ENCODE results near the gene PCBP3.
"Not testable (repeated sequence)": the region's sequence is repeated elsewhere in the genome, so short reads cannot be mapped to it uniquely, and the experiment has no call there.

Gene PCBP3

DNA sequence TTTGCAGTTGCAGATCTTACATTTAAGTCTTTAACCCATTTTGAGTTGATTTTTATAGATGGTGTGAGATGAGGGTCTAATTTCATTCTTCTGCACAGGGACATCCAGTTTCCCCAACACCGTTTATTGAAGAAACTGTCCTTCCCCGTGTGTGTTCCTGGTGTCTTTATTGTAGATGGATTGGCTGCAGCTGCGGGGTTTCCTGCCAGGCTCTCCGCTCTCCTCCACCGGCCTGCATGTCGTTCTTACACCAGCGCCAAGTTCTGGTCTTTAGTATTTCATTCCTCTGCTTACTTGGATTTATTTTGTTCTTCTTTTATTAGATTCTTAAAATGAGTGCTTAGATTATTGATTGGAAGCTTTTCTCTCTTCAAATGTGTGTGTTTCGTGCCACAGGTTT is 239.1 kb downstream of the PCBP3 start:
- no peak for DNase-seq

DNA sequence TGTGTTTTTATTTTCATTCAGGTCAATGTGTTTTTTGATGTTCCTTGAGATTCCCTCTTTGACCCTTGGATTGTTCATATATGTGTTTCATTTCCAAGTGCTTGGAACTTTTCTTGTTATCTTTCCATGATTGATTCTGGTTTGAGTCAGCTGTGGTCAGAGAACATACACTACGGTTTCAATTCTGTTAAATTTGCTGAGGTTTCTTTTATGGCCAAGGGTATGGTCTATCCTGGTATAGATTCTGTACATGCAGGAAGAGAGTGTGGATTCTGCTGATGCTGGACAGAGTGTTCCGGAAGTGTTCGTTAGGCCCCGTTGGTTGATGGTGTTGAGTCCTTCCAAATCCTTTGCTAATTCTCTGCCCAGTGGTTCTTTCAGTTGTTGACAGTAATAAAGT is 239.6 kb downstream of the PCBP3 start:
- no peak for DNase-seq

DNA sequence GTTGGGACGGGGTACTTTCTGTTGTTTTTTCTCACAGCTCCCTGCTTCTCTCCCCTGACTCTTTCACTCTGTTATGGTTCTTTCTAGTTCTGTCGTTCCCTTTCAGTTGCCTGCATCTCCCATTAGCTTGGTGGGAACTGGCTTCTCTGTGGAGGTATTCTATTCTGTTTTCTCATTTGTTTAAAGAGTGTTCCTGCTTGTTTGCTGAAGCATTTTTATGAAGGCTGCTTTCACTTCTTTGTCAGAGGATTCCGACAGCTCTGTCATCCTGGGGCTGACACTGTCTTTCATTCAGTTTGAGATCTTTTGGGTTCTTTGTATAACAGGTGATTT is 242.0 kb downstream of the PCBP3 start:
- no peak for DNase-seq

DNA sequence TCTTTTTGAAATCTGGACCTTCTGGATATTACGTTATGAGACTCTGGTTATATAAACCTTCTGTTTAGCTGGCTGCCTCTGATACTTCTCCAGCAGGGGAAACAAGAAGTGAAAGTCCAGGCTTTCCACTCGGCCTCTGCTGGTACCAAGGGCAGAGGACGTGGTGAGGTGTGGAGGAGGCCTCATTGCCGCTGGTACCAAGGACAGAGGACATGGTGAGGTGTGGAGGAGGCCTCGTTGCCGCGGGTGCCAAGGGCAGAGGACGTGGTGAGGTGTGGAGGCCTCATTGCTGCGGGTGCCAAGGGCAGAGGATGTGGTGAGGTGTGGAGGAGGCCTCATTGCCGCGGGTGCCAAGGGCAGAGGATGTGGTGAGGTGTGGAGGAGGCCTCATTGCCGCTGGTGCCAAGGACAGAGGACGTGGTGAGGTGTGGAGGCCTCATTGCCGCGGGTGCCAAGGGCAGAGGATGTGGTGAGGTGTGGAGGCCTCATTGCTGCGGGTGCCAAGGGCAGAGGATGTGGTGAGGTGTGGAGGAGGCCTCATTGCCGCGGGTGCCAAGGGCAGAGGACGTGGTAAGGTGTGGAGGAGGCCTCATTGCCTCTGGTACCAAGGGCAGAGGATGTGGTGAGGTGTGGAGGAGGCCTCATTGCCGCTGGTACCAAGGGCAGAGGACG is 242.5 kb downstream of the PCBP3 start:
- peak in 2 of 5 donors; percentile 15 to 93 for DNase-seq

DNA sequence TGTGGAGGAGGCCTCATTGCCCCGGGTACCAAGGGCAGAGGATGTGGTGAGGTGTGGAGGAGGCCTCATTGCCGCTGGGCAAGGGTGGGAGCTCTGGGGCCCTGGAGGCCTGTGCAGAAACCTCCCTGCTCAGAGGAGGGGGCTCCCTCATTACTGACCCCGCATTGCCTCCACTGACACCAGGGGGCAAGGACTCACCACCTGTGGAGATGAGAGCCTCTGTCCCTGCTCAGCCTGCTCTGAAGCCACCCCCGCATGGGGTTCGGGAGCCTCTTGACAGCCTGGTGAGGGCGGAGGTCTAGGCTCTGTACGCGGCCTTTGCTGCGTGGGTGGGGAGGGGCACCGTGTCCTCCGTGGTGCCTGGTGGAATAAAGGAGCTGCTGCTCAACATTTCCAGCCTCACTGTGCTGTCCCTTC is 243.1 kb downstream of the PCBP3 start:
- peak in 1 of 5 donors; percentile 10 for DNase-seq

DNA sequence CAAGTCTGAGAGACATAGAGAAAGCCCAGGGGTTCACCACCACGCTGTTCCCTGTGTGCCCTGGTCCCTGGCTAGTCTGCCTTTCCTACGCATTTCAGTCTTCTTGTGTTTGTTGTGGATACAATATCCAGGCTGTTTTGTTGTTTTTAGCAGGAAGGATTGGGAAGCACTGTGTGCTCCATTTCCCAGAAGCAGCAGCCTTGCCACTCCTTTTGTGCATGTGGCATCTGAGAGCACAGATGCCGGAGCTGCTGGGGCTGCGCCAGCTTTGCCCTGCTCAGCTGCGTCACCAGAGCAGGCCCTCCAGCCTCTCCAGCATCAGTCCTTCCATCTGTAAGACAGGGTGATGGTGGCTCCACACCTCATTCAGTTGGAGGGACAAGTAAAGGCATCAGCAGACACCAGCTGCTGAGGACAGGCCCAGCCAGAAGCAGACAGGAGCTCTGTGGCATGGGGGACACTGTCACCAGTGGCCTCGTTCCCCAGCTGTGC is 243.6 kb downstream of the PCBP3 start:
- DNase-seq, result peak in 1 of 5 donors; percentile 9

DNA sequence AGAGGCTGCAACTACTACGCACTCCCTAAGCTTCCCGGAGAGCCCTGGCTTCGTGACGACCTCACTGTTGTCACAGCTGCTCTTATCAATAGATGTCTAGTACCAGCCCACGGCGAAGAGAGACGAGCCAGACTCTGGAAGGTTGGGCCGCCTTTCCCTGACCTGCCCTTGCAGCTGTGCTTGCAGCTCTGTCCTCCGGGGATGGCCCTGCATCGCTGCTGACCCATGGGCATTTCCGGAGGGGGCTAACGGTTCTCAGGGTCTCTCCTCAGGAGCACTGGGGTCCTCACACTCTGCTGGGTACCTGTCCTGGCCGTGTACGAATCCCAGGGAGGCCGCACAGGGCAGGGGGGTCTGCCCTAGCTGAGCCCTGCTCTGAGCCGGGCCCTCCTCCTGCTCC is 244.3 kb downstream of the PCBP3 start:
- no peak for DNase-seq

DNA sequence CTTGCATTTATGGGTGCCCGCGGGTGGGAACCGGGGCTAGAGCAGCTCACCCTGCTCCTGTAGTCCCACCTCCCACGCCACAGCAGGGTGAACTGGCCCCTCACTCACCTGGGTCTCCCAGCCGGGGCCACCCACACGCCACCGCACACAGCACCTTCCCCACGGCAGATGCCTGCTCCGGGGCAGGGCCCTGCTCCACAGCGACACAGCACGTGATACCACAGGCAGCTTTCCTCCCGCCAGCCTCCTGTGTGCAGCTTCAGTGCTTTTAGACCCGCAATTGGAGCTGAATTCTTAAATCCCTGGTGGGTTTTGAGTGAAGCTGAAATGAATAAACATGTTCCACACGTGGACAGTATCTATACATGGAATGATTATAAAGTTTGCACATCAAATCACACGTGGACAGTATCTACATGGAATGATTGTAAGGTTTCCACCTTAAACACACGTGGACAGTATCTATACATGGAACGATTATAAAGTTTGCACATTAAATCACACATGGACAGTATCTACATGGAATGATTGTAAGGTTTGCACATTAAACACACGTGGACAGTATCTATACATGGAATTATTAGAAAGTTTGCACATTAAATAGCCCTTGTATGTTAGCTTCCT is 245.0 kb downstream of the PCBP3 start:
- DNase-seq, result no peak

DNA sequence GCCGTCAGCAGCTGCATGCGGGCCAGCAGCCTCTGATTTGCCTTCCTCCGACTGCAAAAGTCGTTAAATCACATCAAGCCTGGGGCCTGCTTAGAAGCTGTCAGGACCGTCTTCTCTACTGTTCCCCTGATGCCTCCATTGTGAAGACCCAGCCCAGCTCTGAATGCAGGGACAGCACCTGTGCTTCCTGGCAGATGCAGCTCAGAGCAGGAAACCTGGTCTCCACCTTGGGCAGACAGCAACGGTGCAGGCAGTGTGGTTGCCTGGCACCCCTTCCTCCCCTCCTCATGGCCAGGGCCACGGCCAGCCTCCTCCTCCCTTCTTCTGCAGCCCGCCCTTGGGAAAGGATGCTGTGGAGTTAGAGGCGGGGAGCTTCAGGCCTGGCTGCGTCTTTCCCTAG is 245.7 kb downstream of the PCBP3 start:
- no peak for DNase-seq

DNA sequence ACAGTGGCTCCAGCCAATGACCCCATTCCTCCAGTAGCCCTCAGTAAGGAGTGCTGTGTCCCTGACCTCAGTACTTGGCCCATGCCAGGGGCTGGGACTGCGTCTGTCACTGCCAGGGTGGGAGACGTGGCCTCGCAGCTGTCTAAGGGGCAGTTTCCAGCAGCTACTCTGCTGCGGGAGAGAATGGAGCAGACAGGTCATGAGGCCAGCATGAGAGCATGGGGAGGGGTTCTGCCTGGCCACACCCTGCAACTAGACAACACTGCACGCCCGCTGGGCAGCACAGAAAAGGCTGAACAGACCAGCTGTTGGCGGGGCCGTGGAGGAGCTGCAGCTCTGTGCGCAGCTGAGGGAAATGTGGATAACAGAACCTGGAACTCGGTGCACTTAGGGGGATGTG is 246.4 kb downstream of the PCBP3 start:
- no peak for DNase-seq

DNA sequence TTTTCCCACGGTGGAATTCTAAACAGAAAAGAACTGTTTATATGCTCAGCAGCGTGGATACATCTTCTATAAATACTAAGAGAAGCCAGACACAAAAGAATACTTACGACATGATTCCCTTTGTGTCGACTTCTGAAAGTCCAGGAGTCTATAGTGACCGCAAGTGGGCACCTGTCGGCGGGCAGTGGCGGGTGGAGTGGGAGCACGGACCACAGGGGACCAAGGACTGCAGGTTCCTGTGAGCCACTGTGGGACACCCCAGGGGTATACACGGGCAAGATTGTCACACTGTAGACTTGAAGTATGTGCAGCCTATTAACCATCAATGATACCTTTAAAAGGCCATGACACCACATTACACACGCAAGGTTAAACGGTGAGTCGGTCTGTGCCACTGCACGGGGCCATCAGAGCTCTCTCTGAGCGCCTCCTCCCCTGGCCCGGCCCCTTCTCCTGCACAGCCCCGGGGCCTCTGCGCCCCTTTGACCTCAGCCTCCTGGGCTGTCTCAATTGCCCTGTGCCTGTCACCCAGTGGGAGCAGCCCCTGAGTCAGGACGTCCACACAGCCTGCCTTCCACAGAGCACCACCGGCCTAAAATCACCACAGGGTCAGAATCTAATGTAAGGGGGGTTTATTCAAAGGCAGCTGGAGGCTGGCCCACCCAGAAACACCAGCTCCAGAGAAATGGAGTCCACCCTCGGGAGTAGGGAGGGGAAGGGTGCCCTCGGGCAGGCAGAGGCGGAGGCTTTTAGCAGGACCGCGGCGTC is 248.0 kb downstream of the PCBP3 start:
- no peak for DNase-seq

DNA sequence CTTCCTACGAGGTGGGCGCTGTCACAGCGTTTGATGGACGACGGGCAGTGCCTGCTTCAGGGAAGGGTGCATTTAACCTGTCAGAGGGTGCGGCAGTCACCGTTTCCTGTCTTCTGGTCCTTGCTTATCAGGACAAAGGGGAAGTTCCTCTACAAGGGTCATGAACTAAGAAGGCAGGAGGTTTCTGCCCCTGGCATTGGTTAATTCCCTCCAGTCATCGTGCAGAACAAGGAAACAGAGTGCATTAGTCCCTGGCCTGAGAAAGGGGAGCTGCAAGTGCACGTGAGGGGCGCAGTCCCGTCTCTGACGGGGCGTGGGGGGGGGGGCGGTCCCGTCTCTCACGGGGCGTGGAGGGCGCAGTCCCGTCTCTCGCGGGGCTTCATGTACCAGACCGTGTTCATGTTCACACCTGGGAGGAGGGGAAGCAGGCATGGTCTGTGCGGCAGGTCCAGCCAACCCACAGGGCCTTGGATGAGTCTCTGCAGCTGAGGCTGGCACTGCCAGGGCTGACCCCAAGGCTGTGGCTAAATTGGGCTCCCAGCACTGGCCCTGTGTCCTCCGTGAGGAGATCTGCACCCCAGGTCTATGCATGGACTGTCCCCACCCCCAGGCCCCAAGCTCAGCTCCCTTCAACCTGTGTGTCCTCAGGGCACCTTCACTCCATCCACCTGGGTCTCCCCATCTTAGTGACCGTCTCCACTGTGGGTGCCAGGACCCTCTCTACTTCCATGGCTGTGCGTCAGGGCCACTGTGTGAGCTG is 248.8 kb downstream of the PCBP3 start:
- DNase-seq, result peak in 1 of 5 donors; percentile 21

DNA sequence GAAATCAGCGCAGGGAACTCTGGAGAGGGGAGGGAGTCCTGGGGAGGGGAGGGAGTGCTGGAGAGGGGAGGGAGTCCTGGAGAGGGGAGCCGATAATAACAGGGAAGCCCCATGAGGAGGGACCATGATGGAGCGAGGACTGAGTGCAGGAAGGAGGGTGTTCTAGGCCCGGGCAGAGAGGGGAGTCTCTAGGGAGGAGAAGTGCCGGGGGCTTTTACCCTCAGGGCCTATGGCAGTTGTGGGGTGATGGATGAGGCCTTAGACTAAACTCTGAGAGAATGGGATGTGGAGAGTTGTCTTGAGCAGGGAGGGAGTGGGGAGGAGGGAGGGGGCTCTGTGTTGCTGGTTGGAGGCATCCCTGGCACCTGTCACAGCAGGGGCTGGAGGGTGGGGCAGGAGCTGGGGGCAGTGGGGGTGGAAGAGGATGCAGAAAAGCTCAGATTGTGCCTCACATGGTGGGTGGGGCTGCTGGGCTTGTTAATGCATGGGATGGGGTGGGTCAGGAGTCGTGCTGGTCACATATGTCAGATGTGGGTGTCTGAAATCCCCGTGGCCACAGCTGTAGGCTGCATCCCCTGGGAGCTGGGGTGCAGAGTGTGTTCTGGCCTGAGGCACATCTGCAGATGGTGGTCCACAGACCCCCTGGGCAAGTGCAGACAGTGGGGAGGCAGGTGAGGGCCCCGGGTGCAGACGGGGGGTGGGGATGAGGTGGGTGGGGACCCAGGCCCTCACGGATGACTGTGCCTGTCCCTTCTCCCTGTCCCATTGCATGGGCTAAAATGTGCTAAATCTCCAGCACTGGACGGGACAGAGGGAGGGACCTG is 249.6 kb downstream of the PCBP3 start:
- no peak for DNase-seq

DNA sequence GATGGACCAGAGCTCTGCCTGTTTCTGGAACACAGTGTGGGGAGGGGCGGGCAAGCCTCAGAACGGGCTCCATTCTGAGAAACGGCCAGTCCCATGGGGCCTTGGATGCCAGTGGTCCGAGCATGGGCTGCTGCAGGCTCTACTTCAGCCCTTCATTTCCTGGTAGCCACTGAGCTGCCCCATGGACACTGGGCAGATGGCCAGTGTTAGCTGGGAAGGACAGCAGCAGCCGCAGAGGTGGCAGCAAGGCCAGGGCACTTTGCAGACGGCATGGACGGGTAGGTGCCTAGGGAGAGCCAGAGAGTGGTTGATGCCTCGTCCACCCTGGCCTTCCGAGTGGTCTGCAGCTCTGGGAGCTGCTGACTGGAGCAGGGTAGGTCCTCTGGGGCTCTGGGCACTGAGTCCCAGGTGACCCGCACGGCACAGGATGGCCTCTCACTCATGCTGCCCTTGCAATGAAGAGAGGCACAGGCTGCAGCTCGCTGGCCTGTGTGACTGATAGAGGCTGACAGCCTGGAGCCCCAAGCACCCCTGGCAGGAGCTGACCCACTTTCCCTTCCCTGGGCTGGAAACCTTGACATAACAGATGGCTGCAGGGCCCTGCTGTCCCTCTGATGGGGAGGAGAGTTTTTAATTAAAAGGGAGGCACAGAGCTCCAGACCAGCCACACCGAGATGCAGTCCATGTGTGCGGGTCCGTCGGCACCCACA is 250.4 kb downstream of the PCBP3 start:
- DNase-seq, result no peak

DNA sequence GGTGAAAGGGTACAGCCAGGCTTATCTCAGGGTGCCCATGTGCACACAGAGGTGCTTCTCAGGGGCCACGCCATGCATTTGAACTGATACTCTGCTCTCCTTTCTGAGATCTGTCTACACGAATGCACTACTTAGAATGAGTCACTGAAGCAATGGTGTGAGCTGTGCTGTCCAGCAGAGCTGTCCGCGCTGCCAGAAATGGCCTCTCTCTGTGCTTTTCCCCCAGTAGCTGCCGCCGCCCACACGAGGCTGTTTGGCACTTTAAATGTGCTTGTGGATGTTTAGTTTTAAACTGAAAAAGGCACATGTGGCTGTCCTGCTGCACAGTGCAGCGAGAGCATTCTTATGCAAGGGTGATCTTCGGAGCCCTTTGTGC is 250.9 kb downstream of the PCBP3 start:
- DNase-seq, result no peak

DNA sequence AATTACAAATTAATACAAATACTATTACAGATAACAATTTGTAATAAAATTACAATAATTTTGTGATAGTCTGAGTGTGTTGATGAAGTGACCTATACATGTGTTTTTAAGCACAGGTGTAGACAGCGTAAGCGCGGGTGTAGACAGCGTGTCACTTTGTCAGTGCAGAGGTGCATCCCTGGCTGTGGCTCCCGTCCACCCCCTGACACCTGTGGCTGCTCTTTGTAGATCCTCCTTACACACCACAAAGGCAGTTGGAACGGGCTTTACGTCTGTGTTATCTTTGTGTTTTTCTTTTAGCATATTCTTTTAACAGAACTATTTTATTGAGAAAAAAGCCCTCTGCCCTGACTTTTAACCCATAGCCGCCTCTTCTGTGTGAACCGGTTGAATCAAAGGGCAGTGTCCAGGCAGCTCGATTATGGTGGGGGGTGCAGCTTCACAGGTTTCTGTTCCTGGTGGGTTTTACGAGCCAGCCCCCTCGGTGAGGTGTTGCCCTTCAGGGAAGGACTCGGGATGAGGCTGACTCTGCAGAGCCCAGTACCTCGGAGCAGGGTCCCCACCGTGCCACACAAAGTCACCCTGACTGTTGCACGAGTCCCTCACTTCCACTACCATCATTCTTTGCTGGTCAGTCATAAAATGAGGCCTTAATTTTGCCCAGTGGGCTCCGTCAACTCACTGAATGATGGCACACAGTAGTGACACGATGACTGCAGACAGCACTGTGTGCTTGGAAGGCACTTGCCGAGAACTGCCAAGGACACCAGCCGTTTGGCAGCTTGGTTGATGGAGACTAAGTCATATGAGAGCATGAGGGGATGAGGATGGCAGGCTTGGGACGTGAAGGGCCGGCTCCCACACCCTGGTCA is 251.6 kb downstream of the PCBP3 start:
- no peak for DNase-seq

DNA sequence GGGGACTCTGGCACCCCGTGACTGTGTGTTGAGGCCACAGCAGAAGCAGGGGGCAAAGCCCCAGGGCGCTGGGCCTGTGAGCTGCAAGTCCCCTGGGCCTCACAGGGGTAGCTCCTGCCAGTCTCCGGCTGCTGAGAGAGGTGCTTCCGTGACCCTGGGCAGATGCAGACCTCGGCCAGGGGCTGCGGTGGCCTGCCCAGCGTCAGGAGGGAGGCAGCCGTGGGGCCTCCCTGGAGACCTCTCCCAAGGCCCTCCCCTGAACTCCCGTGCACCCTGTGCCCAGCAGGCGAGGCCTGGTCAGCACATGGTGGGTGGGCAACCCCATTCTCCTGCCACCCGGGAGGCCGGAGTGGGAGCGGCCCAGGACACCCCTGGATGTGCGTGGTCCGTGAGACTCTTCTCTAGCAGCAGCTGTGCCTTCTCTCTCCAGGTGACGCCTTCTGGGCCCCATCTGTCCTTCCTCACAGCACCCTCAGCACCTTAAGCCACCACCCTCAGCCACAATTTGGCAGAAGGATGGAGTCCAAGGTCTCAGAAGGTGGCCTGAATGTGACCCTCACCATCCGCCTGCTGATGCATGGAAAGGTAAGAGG is 252.3 kb downstream of the PCBP3 start:
- DNase-seq, result no peak

DNA sequence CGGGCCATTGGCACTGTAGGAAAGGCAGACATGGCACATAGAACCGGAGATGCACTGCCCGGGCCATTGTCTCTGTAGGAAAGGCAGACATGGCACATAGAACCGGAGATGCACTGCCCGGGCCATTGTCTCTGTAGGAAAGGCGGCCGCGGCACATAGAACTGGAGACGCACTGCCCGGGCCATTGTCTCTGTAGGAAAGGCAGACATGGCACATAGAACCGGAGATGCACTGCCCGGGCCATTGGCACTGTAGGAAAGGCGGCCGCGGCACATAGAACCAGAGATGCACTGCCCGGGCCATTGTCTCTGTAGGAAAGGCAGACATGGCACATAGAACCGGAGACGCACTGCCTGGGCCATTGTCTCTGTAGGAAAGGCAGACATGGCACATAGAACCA is 252.9 kb downstream of the PCBP3 start:
- not testable (repeated sequence) for DNase-seq

DNA sequence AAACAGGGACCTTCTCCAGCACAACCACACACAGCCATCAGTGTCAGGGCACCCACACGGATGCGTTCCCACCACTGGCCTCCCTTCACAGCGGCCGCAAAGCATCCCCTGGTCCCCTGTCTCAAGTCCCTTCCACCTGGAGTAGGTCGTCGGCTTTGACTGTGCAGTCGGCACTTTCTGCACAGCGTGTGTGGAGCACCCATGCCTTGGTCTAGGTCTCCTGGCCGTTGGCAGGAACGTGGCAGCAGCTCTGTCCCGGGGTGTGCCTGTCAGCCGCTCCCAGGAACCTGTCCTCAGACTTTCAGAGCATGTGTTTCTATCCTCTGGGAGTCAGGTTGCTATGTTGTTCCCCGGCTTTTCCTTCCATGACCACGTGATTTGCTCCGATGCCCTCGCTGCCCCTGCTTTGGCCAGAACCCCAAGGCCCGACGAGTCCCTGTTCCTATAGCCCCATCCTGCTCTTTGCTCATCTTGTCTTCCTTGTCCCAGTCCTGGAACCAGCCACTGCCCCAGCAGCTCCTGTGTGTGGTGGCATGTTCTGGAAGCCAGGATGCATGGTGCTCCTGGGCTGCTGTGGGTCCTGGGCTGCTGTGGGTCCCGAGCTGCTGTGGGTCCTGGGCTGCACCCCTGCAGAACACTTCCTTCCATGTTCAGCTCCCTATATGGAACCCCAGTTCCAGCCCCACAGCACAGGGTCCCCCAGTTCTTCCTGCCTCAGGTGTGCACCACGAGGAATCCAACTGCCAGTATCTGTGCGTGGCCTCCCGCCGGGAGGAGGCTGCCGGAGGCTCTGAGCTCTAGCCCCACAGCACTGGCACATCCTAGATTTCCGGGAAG is 253.9 kb downstream of the PCBP3 start:
- no peak for DNase-seq
